Skeletal muscle tissue (tissue), 4 donors: ENCODE measurements around the gene HP1BP3. TPM values are rescaled to one million over a fixed set of nuclear protein-coding genes. Genes with fewer than 3 reads are reported as not detected.
"Not testable (repeated sequence)": the region's sequence is repeated elsewhere in the genome, so short reads cannot be mapped to it uniquely, and the experiment has no call there.

Experiments used
- H3K27ac ChIP-seq: one replicate; pipeline ENCODE4 v1.7.0; 2013; ENCODE audit warnings: mild to moderate bottlenecking, low read depth, low read length, inconsistent platforms
- H3K27me3 ChIP-seq, 3 donors: one replicate each; pipeline ENCODE4 v1.7.0; 2013; ENCODE audit warnings: low read length in 3 of 3; ENCODE audit not compliant: control insufficient read depth in 3 of 3, insufficient read depth in 3 of 3
- H3K36me3 ChIP-seq, 3 donors: one replicate each; pipeline ENCODE4 v1.7.0; 2013; ENCODE audit warnings: low read length in 3 of 3; ENCODE audit not compliant: control insufficient read depth in 3 of 3, insufficient read depth in 3 of 3
- H3K4me1 ChIP-seq, 3 donors: one replicate each; pipeline ENCODE4 v1.7.0; 2013; ENCODE audit warnings: low read length in 3 of 3, mild to moderate bottlenecking in 3 of 3; ENCODE audit not compliant: control insufficient read depth in 3 of 3, insufficient read depth in 3 of 3
- H3K4me3 ChIP-seq, 3 donors: one replicate each; pipeline ENCODE4 v1.7.0; 2013; ENCODE audit warnings: low read length in 3 of 3
- H3K9ac ChIP-seq, 3 donors: one replicate each; pipeline ENCODE4 v1.7.0; 2013; ENCODE audit warnings: low read length in 3 of 3, mild to moderate bottlenecking in 3 of 3, moderate library complexity in 2 of 3, low read depth in 1 of 3
- H3K9me3 ChIP-seq, 3 donors: one replicate each; pipeline ENCODE4 v1.7.0; 2013; ENCODE audit warnings: low read length in 3 of 3; ENCODE audit not compliant: control insufficient read depth in 3 of 3
- total RNA-seq: library from RNA; depleted of rRNA; stranded (reverse); fragments of >200 nt; gene quantifications from one replicate; pipeline ENCODE4 v1.2.3, GENCODE V29; 2014
- donor health status: Osteomylitis.

Gene HP1BP3
- total RNA-seq, 1 donor from 2014 or later: 192 TPM

DNA sequence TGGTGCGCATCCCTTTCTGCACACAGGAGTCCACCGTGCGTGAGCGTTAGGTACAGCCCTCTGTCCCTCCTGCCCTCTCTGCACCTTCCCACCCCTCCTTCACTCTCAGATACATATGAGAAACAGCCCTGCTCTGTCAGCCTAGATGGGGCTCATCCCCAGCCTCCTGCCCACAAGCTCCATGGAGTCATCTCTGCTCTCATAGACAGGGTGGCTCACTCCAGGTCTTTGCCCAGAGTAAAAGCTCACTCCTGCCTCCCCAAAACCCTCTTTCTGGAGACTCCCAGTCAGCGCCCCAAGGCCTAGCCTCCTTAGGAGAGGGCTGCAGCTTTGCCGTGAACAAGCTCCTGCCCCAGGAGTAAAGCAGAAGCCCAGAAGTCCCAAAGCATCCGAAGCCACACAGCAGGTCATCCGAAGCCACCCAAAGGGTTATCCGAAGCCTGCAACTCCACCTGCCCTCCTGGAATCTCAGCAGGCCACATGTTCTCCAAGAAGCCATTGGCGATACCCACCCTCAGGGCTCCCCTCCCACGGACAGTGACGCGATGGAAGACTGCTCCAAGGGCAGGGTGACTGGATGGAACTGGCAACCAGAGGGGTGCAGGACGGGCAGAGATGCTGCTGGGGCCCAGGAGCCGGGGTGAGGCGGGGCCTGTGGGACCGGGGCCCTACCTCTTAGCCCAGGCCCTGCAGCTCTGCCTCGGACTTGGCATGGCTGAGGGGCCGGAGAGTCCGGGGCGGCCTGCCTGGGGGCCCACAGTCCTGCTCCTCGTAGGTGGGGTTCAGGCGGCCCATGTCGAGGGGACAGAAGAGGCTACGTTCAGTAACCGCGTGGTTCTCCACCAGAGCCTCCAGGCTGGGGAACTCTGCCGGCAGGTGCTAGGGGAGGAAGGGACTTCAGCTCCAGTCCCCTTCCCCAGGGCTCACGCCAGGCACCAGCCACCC, 65.7 kb downstream of the HP1BP3 start:
- Histone ChIP-seq H3K9me3 (no peaks in the 10 kb centered on the region), H3K27ac (no peak overlapping the region), H3K4me3 (no peak overlapping the region), H3K27me3 (peaks cover 10 to 19% (median 10%) of the 10 kb centered on the region in 3 donors), H3K4me1 (peaks cover 0 to 8% (median 3%) of the 10 kb centered on the region in 3 donors), H3K9ac (no peak overlapping the region), H3K36me3 (no peaks in the 10 kb centered on the region)

DNA sequence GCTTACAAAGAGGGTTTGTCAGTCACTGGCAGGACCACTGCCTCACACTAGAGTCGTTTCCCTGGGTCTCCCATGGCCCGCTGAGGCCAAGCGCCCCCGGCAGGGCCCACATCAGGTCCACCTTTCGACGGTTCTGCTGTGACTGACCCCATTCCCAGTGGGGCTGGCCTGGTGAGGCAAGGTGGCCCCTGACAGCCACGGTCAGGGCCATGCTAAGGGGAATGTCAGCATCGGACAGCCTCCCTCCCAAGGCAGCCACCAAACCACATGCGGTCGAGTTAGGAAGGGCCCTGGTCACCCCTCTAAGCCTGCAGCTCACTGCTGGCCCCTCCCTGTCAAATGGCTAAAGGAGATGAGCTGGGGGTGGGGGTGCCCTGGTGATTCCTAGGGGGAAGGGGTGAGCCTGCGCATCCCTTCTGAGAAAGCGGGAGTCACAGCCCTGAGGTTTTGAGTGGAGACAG, 66.4 kb downstream of the HP1BP3 start:
- no peak overlapping the region for H3K4me3 ChIP-seq
- H3K9ac ChIP-seq: no peak overlapping the region

DNA sequence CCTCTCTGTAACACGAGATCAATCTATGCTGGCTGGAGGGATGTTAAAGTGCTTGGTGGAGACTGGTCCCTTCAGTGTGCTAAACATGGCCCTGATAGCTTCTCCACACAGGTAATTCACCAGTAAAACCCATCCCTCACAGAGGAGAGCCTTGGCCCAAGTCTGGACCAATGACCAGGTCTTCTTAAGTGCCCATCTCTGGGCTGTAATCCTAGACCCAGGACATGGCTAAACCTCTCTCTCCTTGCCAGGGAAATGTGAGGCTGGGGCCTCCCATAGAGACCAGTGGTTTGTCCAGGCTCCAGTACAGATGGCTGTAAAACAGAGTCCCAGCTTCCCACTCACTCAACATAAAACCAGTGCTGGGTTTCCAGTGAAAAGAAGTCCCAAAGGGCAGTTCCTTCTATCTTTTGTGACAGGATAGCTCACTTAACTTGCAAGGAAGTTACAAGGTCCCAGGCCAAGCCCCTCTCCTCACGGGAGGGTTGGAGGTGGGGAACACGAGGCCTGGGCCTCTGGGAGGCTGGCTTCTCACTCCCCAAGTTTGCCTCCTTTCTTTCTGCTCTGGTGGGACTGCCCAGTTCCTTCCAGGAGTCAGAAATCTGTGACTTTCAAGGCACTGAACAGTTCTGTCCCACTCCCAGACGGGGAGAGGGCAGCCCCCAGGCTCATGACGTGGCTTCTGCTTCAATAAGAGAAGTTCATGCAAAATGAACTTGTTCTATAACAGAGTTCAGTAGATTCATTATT, 67.1 kb downstream of the HP1BP3 start:
- H3K27ac ChIP-seq: no peak overlapping the region
- H3K9me3 ChIP-seq: no peaks in the 10 kb centered on the region
- no peaks in the 10 kb centered on the region for H3K36me3 ChIP-seq
- no peak overlapping the region for H3K9ac ChIP-seq
- no peak overlapping the region for H3K4me3 ChIP-seq
- peaks cover 0 to 8% (median 3%) of the 10 kb centered on the region in 3 donors for H3K4me1 ChIP-seq
- peaks cover 18 to 29% (median 18%) of the 10 kb centered on the region in 3 donors for H3K27me3 ChIP-seq

More for the DNA sequence above, 66.4 kb downstream of the HP1BP3 start:
- peaks cover 0 to 8% (median 3%) of the 10 kb centered on the region in 3 donors for H3K4me1 ChIP-seq
- no peak overlapping the region for H3K27ac ChIP-seq
- no peaks in the 10 kb centered on the region for H3K36me3 ChIP-seq
- H3K27me3 ChIP-seq: peaks cover 13 to 23% (median 14%) of the 10 kb centered on the region in 3 donors
- H3K9me3 ChIP-seq: no peaks in the 10 kb centered on the region

DNA sequence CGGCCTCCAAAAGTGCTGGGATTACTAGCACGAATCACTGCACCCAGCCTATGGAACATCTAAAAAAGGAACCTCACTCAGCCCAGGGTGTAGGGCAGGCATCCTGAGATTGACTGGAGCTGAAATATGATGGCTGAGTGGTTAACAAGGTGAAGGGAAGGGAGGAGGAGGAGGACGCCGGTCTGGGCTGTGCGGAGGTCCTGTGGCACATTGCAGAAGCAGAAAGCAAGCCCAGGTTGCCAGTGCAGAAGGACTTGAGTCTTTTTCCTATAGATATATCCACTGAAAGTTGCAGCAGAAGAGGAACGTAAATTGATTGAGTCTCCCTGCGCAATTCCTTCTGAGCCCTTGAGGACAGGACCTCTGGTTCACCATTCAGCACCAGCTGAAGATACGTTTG, 67.8 kb downstream of the HP1BP3 start:
- Histone ChIP-seq H3K27me3 (peaks cover 18 to 33% (median 20%) of the 10 kb centered on the region in 3 donors), H3K4me1 (peaks cover 0 to 8% (median 3%) of the 10 kb centered on the region in 3 donors), H3K27ac (no peak overlapping the region), H3K4me3 (no peak overlapping the region), H3K9ac (no peak overlapping the region), H3K9me3 (no peaks in the 10 kb centered on the region), H3K36me3 (no peaks in the 10 kb centered on the region)

DNA sequence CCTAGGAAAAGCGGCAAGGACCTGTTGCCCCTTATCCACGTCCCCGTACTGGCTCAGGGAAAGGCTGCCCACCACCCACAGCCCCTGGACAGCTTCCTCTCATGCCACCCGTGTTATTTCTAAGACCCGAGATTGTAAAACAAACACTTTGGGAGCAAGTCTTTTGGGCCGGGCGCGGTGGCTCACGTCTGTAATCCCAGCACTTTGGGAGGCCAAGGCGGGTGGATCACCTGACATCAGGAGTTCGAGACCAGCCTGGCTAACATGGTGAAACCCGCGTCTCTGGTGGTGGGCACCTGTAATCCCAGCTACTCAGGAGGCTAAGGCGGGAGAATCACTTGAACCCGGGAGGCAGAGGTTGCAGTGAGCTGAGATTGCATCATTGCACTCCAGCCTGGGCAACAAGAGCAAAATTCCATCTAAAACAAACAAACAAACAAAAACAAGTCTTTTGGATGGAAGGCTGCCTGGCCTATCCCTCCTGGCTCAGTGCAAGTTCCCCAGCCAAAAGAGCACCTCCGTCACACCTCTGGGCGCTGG, 68.7 kb downstream of the HP1BP3 start:
- H3K36me3 ChIP-seq, H3K4me1 ChIP-seq, H3K9me3 ChIP-seq, H3K27ac ChIP-seq, H3K9ac ChIP-seq: not testable (repeated sequence)
- Histone ChIP-seq H3K4me3 (peak overlapping the region in 1 of 3 donors; percentile 41), H3K27me3 (peaks cover 18 to 33% (median 20%) of the 10 kb centered on the region in 3 donors)

DNA sequence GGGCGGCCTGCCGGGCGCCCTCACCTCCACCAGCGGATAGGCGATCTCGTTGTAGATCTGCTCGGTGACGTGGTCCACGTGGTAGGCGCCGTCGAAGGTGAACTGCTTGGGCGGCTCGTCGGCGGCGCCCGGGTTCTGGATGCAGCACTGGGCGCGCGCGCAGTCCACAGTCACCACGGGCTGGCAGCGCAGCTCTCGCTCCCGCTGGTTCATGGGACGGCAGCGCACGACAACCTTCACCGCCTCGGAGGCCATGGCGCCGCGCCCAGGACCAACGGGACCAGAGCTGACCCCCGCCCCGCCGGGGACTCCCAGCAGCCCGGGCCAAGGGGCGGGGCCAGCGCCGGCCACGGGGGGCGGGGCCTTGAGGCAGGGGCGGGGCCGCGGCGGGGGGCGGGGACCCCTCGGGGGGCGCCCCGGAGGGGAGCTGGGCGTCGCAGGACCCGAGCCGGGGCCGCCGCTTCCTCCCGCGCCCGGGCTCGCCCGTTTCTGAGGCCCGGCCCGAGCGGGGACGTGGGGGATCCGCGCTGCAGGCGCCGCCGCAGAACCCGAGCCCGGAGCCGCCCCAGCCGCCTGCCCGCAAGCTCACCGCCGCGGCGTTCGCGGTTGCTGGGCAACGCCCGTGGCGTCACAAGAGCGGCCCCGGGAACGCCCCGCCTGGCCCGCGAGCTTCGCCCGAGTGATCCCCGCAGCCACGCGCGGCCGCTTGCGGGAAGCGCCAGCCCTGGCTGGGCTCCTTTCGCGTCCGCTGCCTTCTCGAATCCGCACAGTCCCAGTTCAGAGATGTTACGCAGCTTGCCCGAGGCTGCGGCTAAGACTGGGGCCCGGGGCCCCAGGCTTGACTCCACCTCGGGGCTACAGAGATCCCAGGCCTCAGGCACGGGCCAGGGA, 69.4 kb downstream of the HP1BP3 start, which contains the start of gene KIF17:
Gene KIF17, minus strand, starts transcription at position 556 of the 891 bp plus-strand sequence. Its CDS starts 301 bp downstream, at position 255.
- H3K9ac ChIP-seq: no peak within 1 kb of the TSS
- peak within 1 kb of the TSS in 2 of 3 donors; percentile 41 to 49 for H3K4me3 ChIP-seq
- no peak within 1 kb of the TSS for H3K27ac ChIP-seq
- H3K4me1 ChIP-seq: peaks cover 0 to 8% (median 3%) of the 10 kb centered on the region in 3 donors
- H3K36me3 ChIP-seq: no peaks in the 10 kb centered on the region
- no peaks in the 10 kb centered on the region for H3K9me3 ChIP-seq
- peaks cover 18 to 33% (median 20%) of the 10 kb centered on the region in 3 donors for H3K27me3 ChIP-seq

DNA sequence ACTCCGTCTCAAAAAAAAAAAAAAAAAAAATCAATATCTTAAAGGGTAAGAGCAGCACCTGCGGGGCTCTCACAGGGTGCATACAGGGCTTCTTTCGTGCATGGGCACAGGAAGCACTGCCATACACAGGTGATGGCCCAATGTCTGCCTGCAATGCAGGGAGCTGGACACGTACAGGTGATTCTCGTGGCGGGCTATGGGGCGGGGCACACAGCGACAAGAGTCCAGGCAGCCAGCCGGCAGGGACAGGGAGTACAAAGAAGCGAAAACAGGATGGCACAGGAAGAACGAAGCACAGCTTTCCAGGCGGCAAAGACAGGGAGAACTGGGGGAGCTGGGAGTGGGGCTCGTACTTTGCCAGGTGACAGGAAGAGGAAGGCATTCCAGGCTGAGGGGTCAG, 70.9 kb downstream of the HP1BP3 start:
- H3K9me3 ChIP-seq: no peaks in the 10 kb centered on the region
- H3K27me3 ChIP-seq: peaks cover 20 to 39% (median 21%) of the 10 kb centered on the region in 3 donors
- no peak overlapping the region for H3K9ac ChIP-seq
- H3K27ac ChIP-seq: no peak overlapping the region
- no peak overlapping the region for H3K4me3 ChIP-seq
- H3K4me1 ChIP-seq: peaks cover 0 to 8% (median 3%) of the 10 kb centered on the region in 3 donors
- no peaks in the 10 kb centered on the region for H3K36me3 ChIP-seq

DNA sequence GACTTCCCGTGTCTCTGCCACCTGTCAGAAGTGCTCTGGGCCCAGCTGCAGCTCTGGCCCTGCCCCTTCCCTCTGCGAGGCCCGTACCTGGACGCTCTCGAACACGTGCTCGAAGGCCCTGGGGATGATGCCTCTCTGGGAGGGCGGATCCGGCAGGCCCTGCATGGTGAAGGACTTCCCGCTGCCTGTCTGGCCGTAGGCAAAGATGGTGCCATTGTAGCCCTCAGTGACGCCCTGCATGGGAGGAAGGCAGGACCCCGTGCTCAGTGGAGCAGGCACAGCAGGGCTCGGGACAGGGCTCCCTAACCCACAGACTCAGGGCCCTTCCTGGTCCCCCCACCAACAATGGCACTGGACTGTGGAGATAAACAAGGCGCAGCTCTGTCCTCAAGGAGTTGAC, 71.7 kb downstream of the HP1BP3 start:
- peaks cover 0 to 8% (median 3%) of the 10 kb centered on the region in 3 donors for H3K4me1 ChIP-seq
- H3K27ac ChIP-seq: no peak overlapping the region
- H3K9me3 ChIP-seq: no peaks in the 10 kb centered on the region
- peaks cover 20 to 39% (median 21%) of the 10 kb centered on the region in 3 donors for H3K27me3 ChIP-seq
- H3K36me3 ChIP-seq: no peaks in the 10 kb centered on the region
- H3K9ac ChIP-seq: no peak overlapping the region
- no peak overlapping the region for H3K4me3 ChIP-seq

DNA sequence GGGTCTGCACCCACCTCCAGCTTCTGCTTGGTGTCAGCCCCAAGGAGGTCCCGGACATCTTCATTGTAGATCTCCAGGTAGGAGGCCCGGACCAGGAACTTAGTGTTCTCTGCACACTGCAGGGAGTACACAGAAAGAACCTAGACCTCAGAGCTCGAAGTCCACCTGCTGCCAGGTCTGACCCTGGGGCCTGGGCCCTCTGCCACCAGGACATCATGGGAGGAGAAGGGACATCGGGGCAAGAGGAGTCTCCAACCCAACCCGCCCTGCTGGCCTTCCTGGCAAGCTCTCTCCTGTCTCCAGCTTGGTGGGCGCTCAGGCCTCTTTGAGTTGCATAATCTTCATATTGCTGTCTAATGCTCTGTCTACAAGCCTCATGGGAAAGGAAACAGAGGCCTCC, 73.7 kb downstream of the HP1BP3 start:
- no peaks in the 10 kb centered on the region for H3K36me3 ChIP-seq
- H3K9ac ChIP-seq: no peak overlapping the region
- peaks cover 0 to 8% (median 3%) of the 10 kb centered on the region in 3 donors for H3K4me1 ChIP-seq
- H3K27ac ChIP-seq: no peak overlapping the region
- peaks cover 20 to 44% (median 26%) of the 10 kb centered on the region in 3 donors for H3K27me3 ChIP-seq
- no peak overlapping the region for H3K4me3 ChIP-seq
- H3K9me3 ChIP-seq: no peaks in the 10 kb centered on the region
